Type B pancreatic cell (in vitro differentiated cells): ENCODE measurements around the gene TMEM132D. TPM values are rescaled to one million over a fixed set of nuclear protein-coding genes. Genes with fewer than 3 reads are reported as not detected.

Experiments used
- DNase-seq: peaks from one replicate; pipeline ENCODE4 v3.0.0; 2021; ENCODE audit warnings: mixed read lengths; ENCODE audit not compliant: unreplicated experiment; ENCODE audit errors: extremely low spot score
- H3K27ac Mint-ChIP-seq: 2 replicates; pipeline ENCODE4 v1.8.0; 2021; ENCODE audit warnings: mild to moderate bottlenecking, mixed read lengths
- H3K27me3 Mint-ChIP-seq: 2 replicates; pipeline ENCODE4 v1.8.0; 2021; ENCODE audit warnings: mixed read lengths
- H3K36me3 Mint-ChIP-seq: 2 replicates; pipeline ENCODE4 v1.8.0; 2021; ENCODE audit warnings: mixed read lengths
- H3K4me1 Mint-ChIP-seq: one replicate; pipeline ENCODE4 v1.8.0; 2021; ENCODE audit warnings: mixed read lengths; ENCODE audit not compliant: unreplicated experiment
- H3K4me3 Mint-ChIP-seq: 2 replicates; pipeline ENCODE4 v1.8.0; 2021; ENCODE audit warnings: mild to moderate bottlenecking, mixed read lengths
- H3K9me3 Mint-ChIP-seq: 2 replicates; pipeline ENCODE4 v1.8.0; 2021; ENCODE audit warnings: mixed read lengths
- total RNA-seq: library from RNA; stranded (reverse); gene quantifications from 2 replicates; pipeline ENCODE4 v1.2.1, GENCODE V29; 2021; ENCODE audit warnings: low replicate concordance
- TF ChIP-seq, protein P1 (sequence below): fragments of 200-600 bp; sonication (generic); conservative IDR thresholded peaks from 2 replicates; pipeline ENCODE4 v1.5.0; 2021; ENCODE audit warnings: antibody characterized with exemption, mild to moderate bottlenecking

Gene TMEM132D
- total RNA-seq, 1 donor from 2014 or later: 1.8 TPM

GRCh38 chr12:129672110-129672509 is 231.7 kb downstream of the TMEM132D start:
- no peak overlapping the region for H3K27ac Mint-ChIP-seq
- DNase-seq: no peak
- H3K4me1 Mint-ChIP-seq: no peaks in the 10 kb centered on the region
- TF ChIP-seq, protein P1, sequence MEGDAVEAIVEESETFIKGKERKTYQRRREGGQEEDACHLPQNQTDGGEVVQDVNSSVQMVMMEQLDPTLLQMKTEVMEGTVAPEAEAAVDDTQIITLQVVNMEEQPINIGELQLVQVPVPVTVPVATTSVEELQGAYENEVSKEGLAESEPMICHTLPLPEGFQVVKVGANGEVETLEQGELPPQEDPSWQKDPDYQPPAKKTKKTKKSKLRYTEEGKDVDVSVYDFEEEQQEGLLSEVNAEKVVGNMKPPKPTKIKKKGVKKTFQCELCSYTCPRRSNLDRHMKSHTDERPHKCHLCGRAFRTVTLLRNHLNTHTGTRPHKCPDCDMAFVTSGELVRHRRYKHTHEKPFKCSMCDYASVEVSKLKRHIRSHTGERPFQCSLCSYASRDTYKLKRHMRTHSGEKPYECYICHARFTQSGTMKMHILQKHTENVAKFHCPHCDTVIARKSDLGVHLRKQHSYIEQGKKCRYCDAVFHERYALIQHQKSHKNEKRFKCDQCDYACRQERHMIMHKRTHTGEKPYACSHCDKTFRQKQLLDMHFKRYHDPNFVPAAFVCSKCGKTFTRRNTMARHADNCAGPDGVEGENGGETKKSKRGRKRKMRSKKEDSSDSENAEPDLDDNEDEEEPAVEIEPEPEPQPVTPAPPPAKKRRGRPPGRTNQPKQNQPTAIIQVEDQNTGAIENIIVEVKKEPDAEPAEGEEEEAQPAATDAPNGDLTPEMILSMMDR: no peak
- H3K9me3 Mint-ChIP-seq: no peaks in the 10 kb centered on the region
- no peak overlapping the region for H3K4me3 Mint-ChIP-seq
- H3K27me3 Mint-ChIP-seq: no peaks in the 10 kb centered on the region
- no peaks in the 10 kb centered on the region for H3K36me3 Mint-ChIP-seq

GRCh38 chr12:129670256-129670920 is 233.4 kb downstream of the TMEM132D start:
- Mint-ChIP-seq H3K9me3 (no peaks in the 10 kb centered on the region), H3K27ac (no peak overlapping the region), H3K4me3 (no peak overlapping the region), H3K4me1 (no peaks in the 10 kb centered on the region), H3K27me3 (no peaks in the 10 kb centered on the region), H3K36me3 (no peaks in the 10 kb centered on the region)
- no peak for DNase-seq
- TF ChIP-seq, protein P1: no peak

DNA sequence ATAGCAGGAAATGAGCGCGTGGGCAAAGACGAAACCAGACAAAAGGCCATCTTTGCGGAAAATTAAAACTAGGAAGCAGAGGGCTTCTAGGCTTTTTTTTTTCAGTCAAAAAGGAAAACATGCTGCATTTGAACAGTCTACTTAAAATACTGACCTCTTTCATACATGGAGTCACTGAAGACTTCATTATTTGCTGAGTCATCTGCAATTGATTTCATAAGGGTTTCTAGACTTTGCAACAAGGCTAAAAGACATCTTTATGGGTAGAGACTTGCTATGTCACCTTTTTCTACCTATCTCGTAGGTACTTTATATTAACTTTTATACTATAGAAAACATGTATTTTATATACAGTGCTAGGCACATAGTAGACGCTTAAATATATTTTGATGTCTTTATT is 238.4 kb downstream of the TMEM132D start:
- Mint-ChIP-seq H3K36me3 (no peaks in the 10 kb centered on the region), H3K4me3 (no peak overlapping the region)

DNA sequence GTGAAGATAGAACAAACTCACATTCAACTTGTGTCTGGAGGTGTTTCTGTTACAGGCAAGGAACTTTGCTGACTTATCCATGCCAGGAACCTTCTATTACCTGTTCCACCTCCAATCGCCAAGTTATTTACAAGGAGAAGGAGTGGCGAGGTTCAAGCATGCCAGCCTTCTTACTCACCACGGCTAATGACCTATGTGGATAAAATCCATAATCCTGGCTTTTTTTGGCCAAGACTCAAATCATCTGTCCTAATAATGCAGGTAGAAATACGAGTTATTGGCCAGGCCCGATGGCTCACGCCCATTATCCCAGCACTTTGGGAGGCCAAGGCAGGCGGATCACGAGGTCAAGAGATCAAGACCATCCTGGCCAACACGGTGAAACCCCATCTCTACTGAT is 241.6 kb downstream of the TMEM132D start:
- TF ChIP-seq, protein P1: no peak
- no peaks in the 10 kb centered on the region for H3K9me3 Mint-ChIP-seq
- H3K27me3 Mint-ChIP-seq: peaks cover under 1% of the 10 kb centered on the region
- no peaks in the 10 kb centered on the region for H3K36me3 Mint-ChIP-seq
- no peak overlapping the region for H3K27ac Mint-ChIP-seq
- DNase-seq: no peak
- no peak overlapping the region for H3K4me3 Mint-ChIP-seq
- H3K4me1 Mint-ChIP-seq: peaks cover 6% of the 10 kb centered on the region

More for the DNA sequence above, 238.4 kb downstream of the TMEM132D start:
- Mint-ChIP-seq H3K27ac (no peak overlapping the region), H3K27me3 (no peaks in the 10 kb centered on the region), H3K4me1 (no peaks in the 10 kb centered on the region), H3K9me3 (no peaks in the 10 kb centered on the region)
- TF ChIP-seq, protein P1: no peak
- no peak for DNase-seq

- TF ChIP-seq, protein P1: no peak
- Mint-ChIP-seq H3K36me3 (no peaks in the 10 kb centered on the region), H3K27ac (no peak overlapping the region), H3K9me3 (no peaks in the 10 kb centered on the region), H3K27me3 (peaks cover 5% of the 10 kb centered on the region), H3K4me3 (no peak overlapping the region), H3K4me1 (peaks cover 6% of the 10 kb centered on the region)
- DNase-seq: no peak
Measured at GRCh38 chr12:129660946-129661345, 242.9 kb downstream of the TMEM132D start.
